ENCODE results near the gene JAKMIP2.

The JAKMIP2 gene

DNA sequence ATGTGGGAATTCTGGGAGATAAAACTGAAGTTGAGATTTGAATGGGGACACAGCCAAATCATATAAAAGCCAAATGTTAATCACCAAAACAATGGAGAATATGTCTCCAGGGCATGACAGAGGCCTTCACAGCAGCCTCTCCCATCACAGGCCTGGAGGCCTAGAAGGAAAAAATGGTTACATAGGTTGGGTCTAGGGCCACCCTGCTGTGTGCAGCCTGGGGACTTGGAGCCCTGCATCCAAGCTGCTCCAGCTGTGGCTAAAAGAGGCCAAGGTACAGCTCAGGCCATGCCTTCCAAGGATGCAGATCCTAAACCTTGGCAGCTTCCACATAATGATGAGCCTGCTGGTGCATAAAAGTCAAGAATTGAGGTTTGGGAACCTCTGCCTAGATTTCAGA, 85.1 kb downstream of the JAKMIP2 start:
- no peak for DNase-seq (ENCODE audit: low read depth)

DNA sequence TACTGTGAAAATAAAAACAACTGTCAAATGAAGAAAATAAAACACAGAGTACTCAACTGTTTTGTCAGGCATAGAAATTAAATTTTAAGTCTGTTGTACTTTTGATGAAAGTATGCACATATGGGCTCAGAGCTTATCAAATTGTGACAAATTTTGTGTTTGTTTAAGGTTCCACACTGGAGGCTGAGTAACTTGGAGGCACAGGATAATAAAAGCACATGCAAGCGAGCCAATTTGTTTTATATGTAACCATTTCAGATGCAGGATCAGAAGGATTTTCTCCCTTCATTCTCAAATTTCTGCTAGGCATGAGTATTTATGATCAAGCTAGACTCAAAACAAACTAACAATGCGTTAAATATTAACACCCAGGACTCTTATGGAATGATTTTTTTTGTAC, 87.8 kb downstream of the JAKMIP2 start:
- DNase-seq (ENCODE audit: low read depth): no peak

DNA sequence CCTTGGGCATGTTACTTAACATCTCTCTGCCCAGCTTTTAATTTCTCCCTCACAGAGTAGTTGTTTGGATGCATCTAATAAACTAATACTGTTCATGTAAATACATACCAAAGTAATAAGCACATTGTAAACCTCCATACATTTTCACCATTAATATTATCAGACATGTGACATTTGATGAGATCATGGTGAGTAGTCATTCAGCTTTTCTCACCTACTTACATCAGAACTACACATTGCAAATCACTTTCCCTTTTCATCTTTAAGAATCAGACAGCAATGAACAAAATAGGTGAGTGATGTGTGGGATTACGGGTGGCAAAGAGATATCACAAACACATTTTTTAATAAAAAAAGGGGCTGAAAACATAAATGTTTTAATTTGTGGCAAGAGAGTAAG, 89.3 kb downstream of the JAKMIP2 start:
- DNase-seq (ENCODE audit: low read depth): no peak

DNA sequence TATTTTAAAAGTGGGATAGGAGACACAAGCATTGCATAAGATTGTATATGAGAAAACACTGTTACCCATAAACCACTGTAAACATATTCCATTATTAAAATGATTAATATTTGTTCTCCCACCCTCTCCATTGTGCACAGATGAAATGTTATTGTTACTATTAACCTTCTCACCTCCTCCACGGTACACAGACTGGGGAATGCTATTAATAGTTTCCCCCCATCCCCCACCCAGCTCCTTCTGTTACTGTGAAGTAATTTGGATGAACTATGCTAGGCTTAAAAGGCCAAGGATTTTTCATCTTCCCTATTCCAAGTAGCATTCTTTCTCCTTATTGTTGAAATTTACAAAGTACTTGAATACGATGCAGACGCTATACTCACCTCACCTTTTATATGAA, 91.4 kb downstream of the JAKMIP2 start:
- no peak for DNase-seq (ENCODE audit: low read depth)

DNA sequence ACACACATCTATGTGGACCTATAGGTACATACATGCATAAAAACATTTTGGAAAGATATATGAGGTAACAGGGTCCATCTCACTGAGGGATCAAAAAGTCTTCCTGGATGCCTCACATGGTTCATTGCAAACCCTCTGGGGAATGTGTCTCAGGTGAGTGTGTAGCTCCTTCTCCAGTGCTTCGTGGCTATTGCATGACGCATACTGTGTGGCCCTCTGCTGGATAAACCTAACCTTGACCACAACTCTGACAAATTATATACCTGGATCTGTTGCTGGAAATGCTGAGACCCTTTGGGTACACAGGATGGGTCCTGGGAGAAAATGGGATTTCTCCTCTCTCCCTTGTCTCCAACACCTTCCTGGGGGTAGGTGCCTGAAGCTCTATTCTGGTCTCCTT, 91.9 kb downstream of the JAKMIP2 start:
- DNase-seq (ENCODE audit: low read depth): no peak

DNA sequence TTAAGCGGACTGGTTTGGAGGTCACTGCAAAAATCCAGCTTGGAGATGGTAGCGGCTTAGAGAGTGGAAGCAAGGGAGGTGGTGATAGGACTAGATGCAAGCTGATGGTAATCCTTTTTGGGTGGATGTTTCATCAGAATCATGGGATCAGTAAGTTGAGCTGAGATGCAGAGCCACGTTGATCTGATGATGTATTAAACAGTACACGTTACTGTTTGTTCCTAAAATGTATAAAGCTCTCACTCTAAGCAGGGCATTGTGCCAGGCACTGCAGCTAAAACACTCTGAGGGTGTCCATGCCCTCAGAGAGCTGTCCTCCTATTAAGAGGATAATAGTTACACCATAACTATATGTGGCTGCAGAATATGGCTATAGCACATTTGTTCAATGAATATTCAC, 93.1 kb downstream of the JAKMIP2 start:
- no peak for DNase-seq (ENCODE audit: low read depth)

DNA sequence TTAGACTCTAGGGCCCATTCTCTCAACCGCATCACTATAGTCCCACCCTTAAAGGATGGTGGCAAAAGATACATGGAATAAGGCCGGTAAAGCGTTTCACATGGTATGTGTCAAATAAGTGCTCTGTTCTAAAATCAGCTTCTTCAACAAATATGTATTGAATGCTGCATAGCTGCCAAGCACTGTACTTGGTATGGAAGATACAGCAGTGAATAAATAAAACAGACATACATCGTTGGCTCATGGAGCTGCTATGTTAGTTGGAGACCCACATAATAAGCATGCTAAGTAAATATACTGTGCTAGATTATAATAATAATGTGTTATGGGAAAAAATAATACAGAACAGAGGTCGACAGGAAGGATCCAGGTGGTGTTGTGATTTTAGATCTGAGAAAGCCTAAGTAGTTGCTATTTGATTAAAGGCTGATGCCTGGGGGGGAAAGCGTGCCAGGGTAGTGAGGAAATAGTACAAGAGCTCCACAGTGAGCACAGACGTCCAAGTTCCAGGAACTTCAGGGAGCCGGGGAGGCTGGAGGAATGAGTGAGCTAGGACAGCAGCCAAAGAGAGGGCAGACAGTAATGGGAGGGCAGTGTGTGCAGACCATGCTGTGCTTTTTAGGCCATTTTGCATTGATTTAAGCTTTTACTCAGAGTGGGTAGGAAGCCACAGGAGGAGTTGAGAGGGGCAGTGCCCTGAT, 93.7 kb downstream of the JAKMIP2 start:
- DNase-seq (ENCODE audit: low read depth): no peak

DNA sequence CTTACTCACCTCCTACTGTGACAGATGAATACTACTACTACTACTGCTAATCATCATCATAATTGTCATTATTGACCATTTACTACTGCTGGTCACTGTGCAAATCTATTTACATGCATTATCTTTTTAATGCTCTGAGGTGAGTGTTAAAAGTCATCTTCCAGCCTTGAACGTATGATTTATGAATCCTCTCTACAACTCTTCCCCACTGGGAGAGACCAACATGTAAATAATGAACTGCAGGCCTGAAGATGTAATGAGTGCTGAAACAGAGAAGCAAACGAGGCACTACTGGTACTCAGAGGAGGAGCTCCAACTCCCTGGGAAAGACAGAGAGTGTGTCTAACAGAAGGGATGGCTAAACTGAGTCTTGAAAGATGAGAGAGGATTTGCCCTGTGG, 95.4 kb downstream of the JAKMIP2 start:
- DNase-seq (ENCODE audit: low read depth): no peak

DNA sequence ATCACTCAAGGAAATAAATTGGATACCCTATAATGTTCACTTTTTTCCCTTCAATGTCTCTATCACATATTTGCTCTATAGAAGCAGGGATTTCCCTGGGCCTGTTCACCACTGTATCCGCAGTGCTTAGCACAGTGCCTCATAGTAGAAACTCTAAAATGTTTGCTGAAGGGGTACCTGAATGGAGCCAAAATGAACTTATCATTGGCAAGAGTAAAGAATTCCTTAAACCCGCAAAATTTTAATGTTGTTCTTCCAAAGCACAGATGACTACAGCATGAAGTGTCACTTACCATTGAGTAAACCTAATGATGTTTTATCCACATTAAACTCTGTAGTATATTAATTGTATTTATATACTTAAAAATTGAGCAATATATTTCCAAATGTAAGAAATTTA, 96.1 kb downstream of the JAKMIP2 start:
- DNase-seq (ENCODE audit: low read depth): no peak

DNA sequence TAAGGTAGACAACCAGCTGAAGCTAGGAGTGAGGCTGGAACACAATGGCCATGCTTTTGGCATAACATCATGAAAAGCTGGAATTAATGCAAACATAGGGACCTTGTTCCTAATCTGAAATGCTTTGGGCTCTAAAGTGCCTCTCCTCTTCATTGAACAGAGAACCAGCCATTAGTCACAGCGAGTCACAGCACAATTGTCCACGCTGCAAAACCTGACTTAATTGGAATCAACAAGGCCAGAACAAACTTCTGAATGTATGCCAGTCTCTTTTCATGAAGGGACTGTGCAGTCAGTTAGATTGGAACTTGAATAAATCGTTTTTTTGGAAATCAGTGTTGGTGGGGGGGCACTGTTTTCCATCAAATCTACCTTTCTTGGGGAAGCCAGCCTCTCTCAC, 96.5 kb downstream of the JAKMIP2 start:
- no peak for DNase-seq (ENCODE audit: low read depth)

DNA sequence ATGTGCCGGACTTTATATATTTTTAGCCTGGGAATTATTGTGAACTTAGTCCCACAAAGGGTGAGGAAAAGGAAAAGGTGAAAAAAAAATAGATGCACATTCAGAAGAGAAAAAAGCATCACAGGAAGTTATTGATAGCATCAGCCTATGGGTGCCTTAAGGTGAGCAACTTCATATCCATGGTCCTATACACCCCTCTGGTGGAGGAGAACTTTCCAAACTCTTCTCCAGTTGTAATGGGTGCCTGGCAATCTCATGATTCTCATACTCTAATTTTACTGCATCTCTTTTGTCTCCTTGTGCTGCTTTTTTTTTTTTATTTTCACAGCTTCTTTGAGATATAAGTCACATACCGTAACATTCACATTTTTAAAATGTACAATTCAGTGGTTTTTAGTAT, 107.4 kb downstream of the JAKMIP2 start:
- DNase-seq (ENCODE audit: low read depth): no peak

DNA sequence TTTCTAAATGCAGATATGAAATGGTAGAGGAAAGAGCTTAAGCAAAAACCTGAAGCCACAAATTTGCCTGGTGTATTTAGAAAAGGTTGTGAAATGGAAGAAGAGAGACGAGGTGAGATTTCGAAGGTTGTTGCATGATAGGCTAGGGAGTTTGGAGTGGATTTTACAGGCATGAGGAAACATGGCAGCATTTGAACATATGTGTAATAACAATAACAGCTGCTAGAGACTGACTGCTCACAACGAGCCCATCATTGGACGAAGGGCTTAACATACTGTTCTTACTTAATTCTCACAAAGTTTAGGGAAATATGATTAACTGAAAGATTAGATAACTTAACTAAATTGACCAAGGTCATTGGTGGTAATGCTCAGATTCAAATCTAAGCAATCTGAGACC, 108.1 kb downstream of the JAKMIP2 start:
- no peak for DNase-seq (ENCODE audit: low read depth)

DNA sequence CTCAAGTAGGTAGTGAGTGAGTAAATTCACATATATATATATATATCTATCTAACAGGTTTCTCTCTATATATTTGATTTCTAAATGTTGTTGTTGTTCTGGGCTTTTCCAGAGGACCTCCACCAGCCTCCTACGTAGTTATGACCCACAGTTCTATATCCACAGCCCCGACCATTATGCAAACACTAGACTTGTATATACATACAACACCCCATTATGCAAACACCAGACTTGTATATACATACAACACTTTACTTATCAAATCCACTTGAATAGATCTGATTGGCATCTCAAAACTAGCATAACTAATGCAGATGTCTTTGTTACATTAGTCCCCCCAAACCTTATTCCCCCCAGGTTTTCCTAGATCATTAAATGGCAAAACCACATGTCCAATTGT, 108.7 kb downstream of the JAKMIP2 start:
- DNase-seq (ENCODE audit: low read depth): no peak

DNA sequence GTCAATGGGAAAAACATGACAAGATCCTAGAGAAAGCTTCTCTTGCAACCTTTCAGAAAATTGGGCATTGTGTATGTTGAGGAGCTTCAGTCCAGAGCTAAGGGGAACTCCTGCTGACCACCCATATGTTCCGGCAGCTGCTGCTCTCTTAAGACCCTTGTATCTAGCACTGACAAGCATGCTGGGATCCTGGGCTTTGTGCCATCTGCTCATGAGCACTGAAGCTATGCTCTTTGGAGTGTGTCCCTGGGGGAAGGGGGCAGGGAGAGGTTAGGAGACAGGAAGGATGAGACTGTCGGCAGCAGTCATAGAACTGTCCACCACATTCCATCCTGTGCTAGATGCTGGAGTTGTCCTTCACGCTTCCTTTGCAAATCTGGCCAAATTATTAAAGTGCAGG, 109.3 kb downstream of the JAKMIP2 start:
- DNase-seq (ENCODE audit: low read depth): no peak

DNA sequence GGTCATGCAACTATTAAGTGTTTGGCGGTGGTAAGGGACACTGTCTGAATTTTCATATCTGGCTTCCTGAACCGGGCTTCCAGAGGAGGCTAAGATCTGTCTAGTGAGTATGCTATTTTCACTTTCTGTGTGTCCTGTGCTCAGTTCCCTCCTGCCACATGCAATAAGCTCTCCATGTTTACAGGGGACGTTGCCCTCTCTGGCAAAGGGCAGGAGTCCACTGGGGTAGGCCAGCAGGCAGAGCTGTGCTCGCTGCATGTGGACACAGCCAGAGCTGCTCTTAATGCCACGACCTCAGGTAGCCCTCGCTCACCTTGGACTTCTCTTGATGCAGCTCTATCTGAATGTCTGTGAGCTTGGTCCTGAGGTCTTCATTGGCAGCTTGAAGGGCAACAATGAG, 111.2 kb downstream of the JAKMIP2 start:
- DNase-seq (ENCODE audit: low read depth): no peak

DNA sequence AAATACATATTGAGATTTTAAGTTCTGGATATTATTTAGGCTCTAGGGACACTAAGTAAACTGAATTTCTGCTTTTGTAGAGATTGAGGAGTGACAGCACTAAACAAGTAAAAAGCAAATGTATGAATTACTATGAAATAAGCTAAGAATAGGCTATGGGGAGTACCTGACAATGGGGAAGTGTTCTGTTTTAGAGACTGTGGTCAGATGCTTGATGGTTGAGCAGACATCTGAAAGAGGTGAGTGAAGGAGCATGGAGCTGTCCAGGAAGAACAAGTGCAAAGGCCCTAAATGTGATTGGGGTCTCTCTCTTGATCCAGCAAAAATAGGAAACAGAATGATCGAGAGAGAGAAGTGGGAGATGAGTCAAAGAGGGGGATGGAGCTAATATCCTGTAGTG, 111.7 kb downstream of the JAKMIP2 start:
- no peak for DNase-seq (ENCODE audit: low read depth)

DNA sequence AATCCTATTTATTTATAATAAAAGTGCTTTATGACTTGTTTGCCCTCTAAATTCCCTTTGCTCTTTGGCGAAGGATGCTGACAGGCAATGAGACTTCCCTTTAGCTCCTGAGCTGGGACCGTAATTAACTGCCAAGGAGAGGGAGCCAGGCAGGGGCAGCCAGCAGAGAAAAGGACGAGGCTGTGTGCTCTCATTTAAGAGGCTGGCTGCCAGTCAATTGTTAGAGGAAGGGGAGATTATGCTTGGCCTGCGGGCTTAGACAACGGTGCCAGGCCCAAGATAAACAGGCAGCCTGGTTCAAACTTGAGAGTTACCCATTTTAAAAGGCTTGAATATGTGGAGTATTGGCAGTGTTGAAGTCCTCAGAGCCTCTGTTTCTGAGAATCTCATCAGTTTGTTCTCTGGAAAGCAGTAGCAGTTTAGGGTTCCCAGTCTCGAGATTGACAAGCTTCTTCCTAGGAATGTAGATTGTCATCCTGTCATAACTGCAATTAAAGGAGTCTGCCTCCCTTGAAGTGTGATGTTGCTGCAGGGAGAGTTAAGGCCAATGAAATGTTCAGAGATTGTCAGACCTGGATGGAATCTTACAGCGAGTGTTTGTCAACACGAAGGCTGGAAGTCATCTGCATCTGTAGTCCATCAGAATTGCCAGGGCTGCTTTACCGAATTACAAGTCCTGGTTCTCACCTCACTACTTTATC, 113.2 kb downstream of the JAKMIP2 start:
- no peak for DNase-seq (ENCODE audit: low read depth)

DNA sequence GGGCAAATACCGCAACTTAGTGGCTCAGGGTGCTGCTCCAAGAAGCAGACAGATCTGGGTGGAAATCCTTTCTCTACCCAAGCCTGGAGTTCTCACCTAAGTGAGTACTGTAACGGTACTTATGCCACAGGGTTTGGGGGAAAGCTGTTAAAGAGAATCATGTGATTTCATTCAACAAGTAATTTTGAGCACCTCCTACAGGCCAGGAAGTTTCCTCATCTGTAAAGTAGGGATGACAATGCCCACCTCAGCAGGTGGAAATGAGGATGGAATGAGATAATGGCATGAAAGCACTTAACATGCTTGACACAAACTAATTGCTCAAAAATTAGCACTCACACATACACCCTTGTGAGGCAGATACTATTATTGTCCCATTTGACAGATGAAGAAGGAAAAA, 114.1 kb downstream of the JAKMIP2 start:
- no peak for DNase-seq (ENCODE audit: low read depth)

DNA sequence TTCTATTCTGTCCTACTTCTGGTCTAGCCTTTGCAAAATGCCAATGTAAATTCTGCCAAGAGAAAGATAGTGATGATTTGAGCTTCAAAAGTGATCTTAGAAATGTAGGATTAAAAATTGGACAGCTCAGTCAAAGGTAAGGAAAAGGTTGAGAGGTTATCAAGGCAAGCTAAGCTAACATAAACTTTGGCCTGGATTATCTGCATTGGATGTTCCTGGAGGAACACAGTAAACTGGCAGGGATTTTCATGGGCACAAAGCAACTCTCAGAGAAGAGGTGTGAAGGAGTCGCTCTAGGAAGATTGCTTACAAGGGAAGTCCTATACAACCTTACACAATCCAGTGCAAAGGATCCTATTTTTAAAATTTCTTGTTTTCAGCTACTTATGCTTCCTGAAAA, 115.2 kb downstream of the JAKMIP2 start:
- no peak for DNase-seq (ENCODE audit: low read depth)

DNA sequence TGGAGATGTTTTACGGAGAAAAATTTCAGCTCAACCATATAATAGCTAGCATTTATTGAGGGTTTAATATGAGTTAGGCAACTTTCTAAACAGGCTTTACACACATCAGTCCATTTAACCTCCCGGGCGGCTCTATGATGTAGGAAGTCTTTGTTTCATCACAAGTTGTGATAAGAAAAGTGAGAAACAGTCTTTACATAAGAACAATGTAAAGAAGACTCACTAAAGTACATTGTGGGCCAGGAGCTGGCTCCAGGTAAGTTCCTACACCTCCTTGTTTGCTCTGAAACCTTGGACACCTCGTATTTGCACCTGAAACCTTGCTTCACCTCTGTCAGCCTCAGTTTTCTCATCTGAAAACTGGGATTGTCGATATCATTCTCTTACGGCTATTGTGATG, 116.1 kb downstream of the JAKMIP2 start:
- DNase-seq (ENCODE audit: low read depth): no peak

DNA sequence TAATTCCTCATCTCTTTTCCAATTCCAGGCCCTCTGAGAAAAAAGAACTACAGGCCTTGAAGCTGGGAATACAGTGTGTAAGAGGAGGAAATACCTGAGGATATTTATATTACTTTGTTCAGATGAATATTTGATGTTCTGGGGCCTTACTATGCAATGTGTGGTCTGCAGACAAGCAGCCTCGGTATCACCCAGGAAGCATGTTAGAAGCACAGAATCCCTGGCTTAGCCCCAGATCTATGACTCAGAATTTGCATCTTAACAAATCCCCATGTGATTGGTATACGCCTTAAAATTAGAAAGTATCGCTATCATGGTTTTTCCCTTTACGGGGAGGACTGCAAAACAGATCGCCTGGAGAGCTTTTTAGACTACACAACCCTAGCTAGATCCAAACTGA, 121.0 kb downstream of the JAKMIP2 start:
- DNase-seq (ENCODE audit: low read depth): no peak

DNA sequence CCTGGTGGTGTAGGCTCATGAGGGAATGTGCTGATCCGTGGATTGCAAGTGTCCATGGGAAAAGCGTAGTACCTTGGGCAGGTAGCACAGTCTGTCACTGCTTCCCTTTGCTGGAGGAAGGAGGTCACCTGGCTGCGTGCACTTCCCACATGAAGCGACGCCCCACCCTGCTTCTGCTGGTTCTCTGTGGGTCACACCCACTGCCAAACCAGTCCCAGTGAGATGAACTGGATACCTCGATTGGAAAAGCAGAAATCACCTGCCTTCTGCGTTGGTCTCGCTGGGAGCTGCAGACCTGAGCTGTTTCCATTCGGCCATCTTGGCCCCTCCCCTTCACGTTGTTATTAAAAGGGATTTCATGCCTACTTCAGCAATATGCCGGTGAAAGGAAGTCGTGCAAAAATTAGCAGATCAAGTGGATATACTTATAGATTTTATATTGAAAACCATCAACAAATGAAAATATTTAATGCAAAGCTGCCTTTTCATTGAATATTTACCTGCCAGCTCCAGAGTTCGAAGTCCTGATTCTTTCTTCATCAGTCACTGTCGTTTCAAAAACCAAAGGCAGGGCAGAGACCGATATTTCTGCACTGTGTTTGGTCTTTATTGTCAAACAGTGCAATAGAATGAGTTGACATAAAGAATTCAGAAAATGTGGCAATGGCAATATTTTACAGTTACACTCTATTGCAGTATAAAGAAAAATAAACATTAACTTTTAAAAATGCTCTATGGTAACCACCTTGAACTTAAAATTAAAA, 123.2 kb downstream of the JAKMIP2 start:
- DNase-seq (ENCODE audit: low read depth): no peak

DNA sequence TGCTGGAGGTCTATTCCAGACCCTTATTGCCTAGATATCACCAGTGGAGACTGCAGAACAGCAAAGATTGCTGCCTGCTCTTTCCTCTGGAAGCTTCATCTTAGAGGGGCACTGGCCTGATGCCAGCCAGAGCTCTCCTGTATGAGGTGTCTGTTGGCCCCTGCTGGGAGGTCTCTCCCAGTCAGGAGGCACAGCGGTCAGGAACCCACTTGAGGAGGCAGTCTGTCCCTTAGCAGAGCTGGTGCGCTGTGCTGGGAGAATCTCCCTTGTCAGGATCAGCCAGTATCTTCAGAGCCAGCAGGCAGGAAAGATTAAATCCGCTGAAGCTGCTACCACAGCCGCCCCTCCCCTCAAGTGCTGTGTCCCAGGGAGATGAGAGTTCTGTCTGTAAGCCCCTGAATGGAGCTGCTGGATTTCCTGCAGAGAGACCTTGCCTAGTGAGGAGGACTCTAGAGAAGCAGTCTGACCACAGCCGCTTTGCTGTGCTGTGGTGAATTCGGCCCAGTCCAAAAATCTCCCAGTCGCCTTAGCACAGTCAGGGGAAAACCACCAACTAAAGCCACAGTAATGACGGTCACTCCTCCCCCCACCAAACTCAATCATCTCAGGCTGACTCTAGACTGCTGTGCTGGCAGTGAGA, 124.1 kb downstream of the JAKMIP2 start:
- DNase-seq (ENCODE audit: low read depth): no peak

Measured in GM04503 (cell line).